ENCODE data around the gene ZNF518B. TPM values are rescaled to one million over a fixed set of nuclear protein-coding genes. Genes with fewer than 3 reads are reported as not detected.
A peak's percentile ranks its signal among the peaks of the same experiment; 100 is the strongest.

Gene ZNF518B
- polyA plus RNA-seq, 1 of the 3 experiments (the other 2 are of a cell fraction), result 3.1 TPM

- Histone ChIP-seq H3K27ac (ENCODE audit: low read depth in 2 of 2, low read length in 1 of 2) (no peak overlapping the region), H2AFZ (ENCODE audit: low read depth) (no peak overlapping the region), H4K20me1 (ENCODE audit: insufficient read depth) (no peaks in the 10 kb centered on the region), H3K9me3 (no peaks in the 10 kb centered on the region), H3K79me2 (ENCODE audit: insufficient read depth) (no peaks in the 10 kb centered on the region), H3K27me3 (ENCODE audit: insufficient read depth) (no peaks in the 10 kb centered on the region; the same call in 1 of the 2 replicates), H3K9me2 (no peaks in the 10 kb centered on the region), H3F3A (replicated peaks; ENCODE audit: insufficient read depth) (no peaks in the 10 kb centered on the region), H3K36me3 (replicated peaks in 1 of 2; ENCODE audit: control insufficient read depth in 1 of 2, insufficient read depth in 2 of 2, low read length in 1 of 2) (no peaks in the 10 kb centered on the region), H3K4me2 (0 out of 2 replicates have a peak overlapping the region, but pooled peaks have one; percentile 71), H3K9ac (no peak overlapping the region), H3K4me3 (ENCODE audit: low read depth in 2 of 2, low read length in 1 of 2) (peak overlapping the region in 1 of 2 experiments; percentile 20; a peak in 1 of 4 replicates), H3K4me1 (ENCODE audit: control insufficient read depth in 1 of 2, insufficient read depth in 2 of 2, low read depth in 1 of 2, low read length in 1 of 2) (peaks cover 0 to 3% of the 10 kb centered on the region in 2 experiments; a peak in 1 of 4 replicates)
- DNase-seq, result no peak
- TF ChIP-seq GABPA (IDR thresholded peaks at IDR 0.05; ENCODE audit: low read depth) (no peak), RXRA (IDR thresholded peaks at IDR 0.05; ENCODE audit: borderline replicate concordance, low read depth) (no peak), NFIC (IDR thresholded peaks at IDR 0.05; ENCODE audit: borderline replicate concordance) (no peak), ELF1 (IDR thresholded peaks at IDR 0.05) (no peak), USF2 (IDR thresholded peaks at IDR 0.05; ENCODE audit: borderline replicate concordance, low read depth, low read length) (no peak), ZBTB33 (IDR thresholded peaks at IDR 0.05; ENCODE audit: borderline replicate concordance, low read depth) (no peak), EP300 (IDR thresholded peaks at IDR 0.05; ENCODE audit: borderline replicate concordance in 1 of 2, low read depth in 1 of 2, low read length in 1 of 2) (no peak), CHD2 (IDR thresholded peaks at IDR 0.05; ENCODE audit: low read length, partially characterized antibody) (no peak)
- ChIA-PET CTCF (interaction anchor here (0.6 to 2.9 kb wide), 22 partner anchors 10 to 483 kb away, joined by 3 to 15 read pairs (median 4); no protein-coding TSS in a partner anchor), POLR2A (no interaction called here)
- 74% methylated on average over 27 of the region's 27 CpGs for WGBS (ENCODE audit: low lambda C conversion rate)
Observed at GRCh38 chr4:10461850-10462400, 4.7 kb upstream of the ZNF518B start.

- H3K79me2 ChIP-seq (ENCODE audit: insufficient read depth), result peaks cover 3% of the 10 kb centered on the region; the same call in 1 of the 2 replicates
- H3K27ac ChIP-seq (ENCODE audit: low read depth in 2 of 2, low read length in 1 of 2), result no peak overlapping the region
- 23% methylated on average over 46 of the region's 72 CpGs for WGBS (ENCODE audit: low lambda C conversion rate)
- peak overlapping the region; percentile 20 to 22; a peak in 3 of 4 replicates for H3K4me3 ChIP-seq (ENCODE audit: low read depth in 2 of 2, low read length in 1 of 2)
- no peak overlapping the region for H2AFZ ChIP-seq (ENCODE audit: low read depth)
- H3K9ac ChIP-seq, result no peak overlapping the region
- peak; percentile 92 for DNase-seq
- no peaks in the 10 kb centered on the region for H3K9me3 ChIP-seq
- H3K27me3 ChIP-seq (ENCODE audit: insufficient read depth), result no peaks in the 10 kb centered on the region; the same call in 1 of the 2 replicates
- peak overlapping the region; percentile 71 for H3K4me2 ChIP-seq
- peaks cover 0 to 5% of the 10 kb centered on the region in 2 experiments; a peak in 1 of 4 replicates for H3K4me1 ChIP-seq (ENCODE audit: control insufficient read depth in 1 of 2, insufficient read depth in 2 of 2, low read depth in 1 of 2, low read length in 1 of 2)
- ChIA-PET CTCF (interaction anchor here (0.6 to 2.9 kb wide), 26 partner anchors 9 to 482 kb away, joined by 3 to 15 read pairs (median 4); no protein-coding TSS in a partner anchor), POLR2A (no interaction called here)
- no peaks in the 10 kb centered on the region for H3K36me3 ChIP-seq (replicated peaks in 1 of 2; ENCODE audit: control insufficient read depth in 1 of 2, insufficient read depth in 2 of 2, low read length in 1 of 2)
- H3K9me2 ChIP-seq, result no peaks in the 10 kb centered on the region
- no peaks in the 10 kb centered on the region for H4K20me1 ChIP-seq (ENCODE audit: insufficient read depth)
- H3F3A ChIP-seq (replicated peaks; ENCODE audit: insufficient read depth), result no peaks in the 10 kb centered on the region
- TF ChIP-seq EP300 (IDR thresholded peaks at IDR 0.05; ENCODE audit: borderline replicate concordance in 1 of 2, low read depth in 1 of 2, low read length in 1 of 2) (no peak), RXRA (IDR thresholded peaks at IDR 0.05; ENCODE audit: borderline replicate concordance, low read depth) (no peak), ZBTB33 (IDR thresholded peaks at IDR 0.05; ENCODE audit: borderline replicate concordance, low read depth) (no peak), NFIC (IDR thresholded peaks at IDR 0.05; ENCODE audit: borderline replicate concordance) (no peak), JUND (IDR thresholded peaks at IDR 0.05) (no peak), TEAD4 (IDR thresholded peaks at IDR 0.05; ENCODE audit: borderline replicate concordance, insufficient read depth) (no peak), SMC3 (IDR thresholded peaks at IDR 0.05; ENCODE audit: low read depth, low read length) (no peak), GATA2 (CRISPR knock-in tag; IDR thresholded peaks at IDR 0.05) (no peak), REST (IDR thresholded peaks at IDR 0.05; ENCODE audit: low read depth, low read length) (no peak)
Observed at GRCh38 chr4:10461091-10461849, 4.0 kb upstream of the ZNF518B start.
